T-cell (primary cell): ENCODE measurements around the gene KRT13. TPM values are rescaled to one million over a fixed set of nuclear protein-coding genes. Genes with fewer than 3 reads are reported as not detected.

Experiments
- ATAC-seq, 4 experiments: fragments of 200-7000 bp in 3 of 4; fragments of 150-1000 bp in 1 of 4; cut with Tn5 transposase; replicated peaks in 1 of 4; 1 replicate in 3 of 4; 2 replicates in 1 of 4; pipeline ENCODE4 v1.10.0; 2021; ENCODE audit warnings: moderate library complexity in 3 of 4, mild to moderate bottlenecking in 2 of 4, moderate number of reproducible peaks in 1 of 4
- CTCF ChIA-PET, 2 donors: fragments of 300-600 bp; sonication (Branson Sonifier 250); formaldehyde crosslinking; loops; one replicate each; lab custom pipeline; 2022; ENCODE audit warnings: antibody characterized with exemption in 2 of 2; lab: Charles Lee
- POLR2A ChIA-PET, 2 donors: fragments of 300-600 bp; sonication (Branson Sonifier 250); formaldehyde crosslinking; loops; one replicate each; lab custom pipeline; 2022; ENCODE audit warnings: antibody characterized with exemption in 2 of 2; lab: Charles Lee
- DNase-seq, 35 experiments: peaks; one replicate each; pipeline versions ENCODE4 v3.0.0 to v3.0.0-alpha.2; 2013 to 2023
- H3K27ac ChIP-seq: one replicate; pipeline ENCODE4 v1.5.1; 2013; ENCODE audit warnings: low read length
- H3K27me3 ChIP-seq, 2 experiments: replicated peaks in 1 of 2; 1 replicate in 1 of 2; 2 replicates in 1 of 2; pipeline versions ENCODE4 v1.6.1 to v1.7.0; 2013; ENCODE audit warnings: low read length in 1 of 2, mixed read lengths in 1 of 2; ENCODE audit not compliant: control insufficient read depth in 2 of 2, insufficient read depth in 2 of 2; ENCODE audit errors: extremely low read depth in 1 of 2
- H3K36me3 ChIP-seq, 2 donors: 1 replicate in 1 of 2; 2 replicates in 1 of 2; pipeline versions ENCODE4 v1.6.1 to v1.7.0; 2013; ENCODE audit warnings: low read length in 1 of 2; ENCODE audit not compliant: control insufficient read depth in 2 of 2, insufficient read depth in 1 of 2; ENCODE audit errors: extremely low read depth in 1 of 2
- H3K4me1 ChIP-seq, 2 experiments: 1 replicate in 1 of 2; 2 replicates in 1 of 2; pipeline versions ENCODE4 v1.6.1 to v1.7.0; 2013; ENCODE audit warnings: low read length in 2 of 2, mixed read lengths in 1 of 2; ENCODE audit not compliant: insufficient read depth in 2 of 2, control insufficient read depth in 1 of 2; ENCODE audit errors: extremely low read depth in 1 of 2
- H3K4me3 ChIP-seq, 2 donors: 1 replicate in 1 of 2; 2 replicates in 1 of 2; pipeline versions ENCODE4 v1.5.1 to v1.7.0; 2013; ENCODE audit warnings: mild to moderate bottlenecking in 2 of 2, low read length in 1 of 2, moderate library complexity in 1 of 2; ENCODE audit not compliant: control insufficient read depth in 1 of 2; ENCODE audit errors: extremely low read depth in 1 of 2
- H3K9me3 ChIP-seq: 2 replicates; pipeline ENCODE4 v1.7.0; 2013
- H3K27ac Mint-ChIP-seq, 2 donors: one replicate each; pipeline ENCODE4 v1.8.0; 2020 to 2021; ENCODE audit warnings: mild to moderate bottlenecking in 2 of 2, mixed read lengths in 2 of 2
- H3K27me3 Mint-ChIP-seq, 2 donors: one replicate each; pipeline ENCODE4 v1.8.0; 2021 to 2022; ENCODE audit warnings: mixed read lengths in 2 of 2
- H3K36me3 Mint-ChIP-seq: one replicate; pipeline ENCODE4 v1.8.0; 2021; ENCODE audit warnings: mixed read lengths
- H3K4me1 Mint-ChIP-seq, 3 donors: one replicate each; pipeline ENCODE4 v1.8.0; 2020 to 2022; ENCODE audit warnings: mixed read lengths in 3 of 3, mild to moderate bottlenecking in 1 of 3
- H3K4me3 Mint-ChIP-seq, 3 donors: one replicate each; pipeline ENCODE4 v1.8.0; 2020 to 2022; ENCODE audit warnings: mild to moderate bottlenecking in 3 of 3, mixed read lengths in 3 of 3, moderate library complexity in 3 of 3
- H3K9me3 Mint-ChIP-seq, 3 donors: one replicate each; pipeline ENCODE4 v1.8.0; 2020 to 2022; ENCODE audit warnings: mixed read lengths in 3 of 3
- WGBS: methylation state at CpG from one replicate; pipeline ENCODE4 v1.1.5; 2013; ENCODE audit warnings: missing lambda C conversion rate; ENCODE audit not compliant: insufficient coverage; 5-methylcytosine and 5-hydroxymethylcytosine counted together
- total RNA-seq, 35 experiments: library from RNA in 6 of 35; stranded (reverse) in 6 of 35; fragments of 120-200 nt in 1 of 35; gene quantifications; one replicate each; pipeline versions ENCODE4 v1.2.1 to v1.2.4 and lab custom pipeline; 2013 to 2026

KRT13 gene
- total RNA-seq, 5 donors from 2014 or later (not counting 1 experiment from before 2014, with no cell fraction given) = not detected

- H3K27me3 ChIP-seq = peaks cover 0 to 15% of the 10 kb centered on the region in 2 experiments
- peaks cover 5 to 7% of the 10 kb centered on the region in 2 donors for H3K27me3 Mint-ChIP-seq
- no peaks in the 10 kb centered on the region for H3K9me3 ChIP-seq
- no peak overlapping the region for H3K27ac ChIP-seq
- H3K4me1 ChIP-seq = no peaks in the 10 kb centered on the region
- ATAC-seq (no peak), DNase-seq (no peak)
- peaks cover 0 to 2% (median 0%) of the 10 kb centered on the region in 3 donors for H3K4me1 Mint-ChIP-seq
- H3K27ac Mint-ChIP-seq = no peak overlapping the region
- no peaks in the 10 kb centered on the region for H3K9me3 Mint-ChIP-seq
- no peak overlapping the region for H3K4me3 ChIP-seq
- H3K36me3 Mint-ChIP-seq = no peaks in the 10 kb centered on the region
- H3K36me3 ChIP-seq = no peaks in the 10 kb centered on the region
- 88% methylated on average over 2 of the region's 2 CpGs for WGBS
- POLR2A ChIA-PET = no interaction called here
- CTCF ChIA-PET = no interaction called here
- no peak overlapping the region for H3K4me3 Mint-ChIP-seq
These were observed 54.2 kb downstream of the KRT13 start for GRCh38 chr17:41451154-41451728.

Other genes starting within 250 kb of the KRT13 start
- gene KRTAP9-6, start 240.2 kb downstream of the KRT13 start, total RNA-seq = not detected
- not detected for gene KRTAP9-7, start 229.9 kb downstream of the KRT13 start, total RNA-seq
- gene KRTAP29-1, start 202.8 kb downstream of the KRT13 start, total RNA-seq = under 1 TPM in 2 of 5 donors, not detected in 3; 0.43 to 0.84 TPM
- gene KRTAP16-1, start 196.3 kb downstream of the KRT13 start, total RNA-seq = 1 to 10 TPM in 1 of 5 donors, under 1 TPM in 3, not detected in 1; 0.16 to 1.1 (median 0.45) TPM
- gene KRTAP17-1, start 189.9 kb downstream of the KRT13 start, total RNA-seq = not detected
- not detected for gene KRT33A, start 154.8 kb downstream of the KRT13 start, total RNA-seq
- not detected for gene KRT33B, start 135.8 kb downstream of the KRT13 start, total RNA-seq
- not detected for gene KRT34, start 123.3 kb downstream of the KRT13 start, total RNA-seq
- not detected for gene KRT31, start 108.0 kb downstream of the KRT13 start, total RNA-seq
- not detected for gene KRT37, start 81.0 kb downstream of the KRT13 start, total RNA-seq
- not detected for gene KRT38, start 64.6 kb downstream of the KRT13 start, total RNA-seq
- gene KRT32, start 38.2 kb downstream of the KRT13 start, total RNA-seq = not detected
- not detected for gene KRT35, start 24.5 kb downstream of the KRT13 start, total RNA-seq
- not detected for gene KRT36, start 15.7 kb downstream of the KRT13 start, total RNA-seq
- gene KRT15, start 13.3 kb upstream of the KRT13 start, total RNA-seq = under 1 TPM in 2 of 5 donors, not detected in 3; 0.18 to 0.63 TPM
- 1 to 10 TPM in 3 of 5 donors, not detected in 2; 3.8 to 4.8 (median 4.1) TPM for gene KRT19, start 22.7 kb upstream of the KRT13 start, total RNA-seq
- not detected for gene KRT9, start 66.4 kb upstream of the KRT13 start, total RNA-seq
- gene KRT14, start 81.3 kb upstream of the KRT13 start, total RNA-seq = not detected
- not detected for gene KRT16, start 107.2 kb upstream of the KRT13 start, total RNA-seq
- not detected for gene KRT17, start 119.0 kb upstream of the KRT13 start, total RNA-seq
- gene EIF1, start 183.3 kb upstream of the KRT13 start, total RNA-seq = 1,000 to 10,000 TPM in 2 of 5 donors, 100 to 1,000 TPM in 3; 962 to 2,431 (median 988) TPM
- gene GAST, start 206.7 kb upstream of the KRT13 start, total RNA-seq = not detected
- under 1 TPM in 3 of 5 donors, not detected in 2; 0.49 to 0.63 (median 0.53) TPM for gene HAP1, start 229.0 kb upstream of the KRT13 start, total RNA-seq